ENCODE data around the gene LMX1A.

Gene LMX1A

GRCh38 chr1:165248969-165249571 is 107.4 kb downstream of the LMX1A start:
- Histone ChIP-seq H3K23ac (ENCODE audit: low read depth, low read length, poor library complexity) (no peak overlapping the region), H2BK120ac (ENCODE audit: low read depth, low read length) (no peak overlapping the region), H2AK5ac (ENCODE audit: low read depth, low read length) (no peak overlapping the region), H2BK12ac (ENCODE audit: low read length) (no peak overlapping the region), H3K4me2 (ENCODE audit: insufficient read depth, low read length, poor library complexity, severe bottlenecking) (no peak overlapping the region), H3K4me3 (ENCODE audit: low read length in 2 of 2) (no peak overlapping the region), H2BK15ac (ENCODE audit: low read length) (no peak overlapping the region), H3K9ac (ENCODE audit: low read depth, low read length, poor library complexity) (no peak overlapping the region), H4K91ac (ENCODE audit: low read depth, low read length, poor library complexity) (no peak overlapping the region), H3K27ac (replicated peaks; ENCODE audit: low read length) (no peak overlapping the region), H3K79me1 (ENCODE audit: low read depth, low read length) (no peaks in the 10 kb centered on the region), H4K8ac (ENCODE audit: low read depth, low read length) (no peak overlapping the region), H3K4me1 (ENCODE audit: control insufficient read depth in 2 of 2, insufficient read depth in 1 of 2, low read depth in 1 of 2, low read length in 2 of 2) (peaks cover 0 to 9% of the 10 kb centered on the region in 2 donors), H3K9me3 (replicated peaks in 1 of 2; ENCODE audit: control insufficient read depth in 2 of 2, insufficient read depth in 1 of 2, low read depth in 1 of 2, low read length in 2 of 2) (no peaks in the 10 kb centered on the region), H3K4ac (ENCODE audit: low read length) (no peak overlapping the region), H3K14ac (ENCODE audit: low read length) (no peak overlapping the region), H3K36me3 (replicated peaks in 1 of 2; ENCODE audit: control insufficient read depth in 2 of 2, insufficient read depth in 2 of 2, low read length in 2 of 2) (no peaks in the 10 kb centered on the region), H2BK5ac (ENCODE audit: low read length) (no peak overlapping the region), H3K18ac (ENCODE audit: low read length) (peak overlapping the region; percentile 66), H3K27me3 (ENCODE audit: control insufficient read depth in 3 of 3, insufficient read depth in 3 of 3, low read depth in 1 of 3, low read length in 3 of 3) (no peaks in the 10 kb centered on the region), H2AFZ (ENCODE audit: low read length) (no peak overlapping the region)
- WGBS, 2 donors (ENCODE audit: extremely low coverage in 2 of 2, insufficient read length in 2 of 2, insufficient replicate concordance in 1 of 2): no CpG with 5 or more reads among the region's 5 CpGs
- no peak for DNase-seq (ENCODE audit: low spot score)

GRCh38 chr1:165241952-165242351 is 114.6 kb downstream of the LMX1A start:
- Histone ChIP-seq H2BK120ac (ENCODE audit: low read depth, low read length) (no peak overlapping the region), H3K9ac (ENCODE audit: low read depth, low read length, poor library complexity) (no peak overlapping the region), H4K8ac (ENCODE audit: low read depth, low read length) (no peak overlapping the region), H3K18ac (ENCODE audit: low read length) (no peak overlapping the region), H2BK5ac (ENCODE audit: low read length) (no peak overlapping the region), H3K4me2 (ENCODE audit: insufficient read depth, low read length, poor library complexity, severe bottlenecking) (no peak overlapping the region), H2BK15ac (ENCODE audit: low read length) (no peak overlapping the region), H3K9me3 (replicated peaks in 1 of 2; ENCODE audit: control insufficient read depth in 2 of 2, insufficient read depth in 1 of 2, low read depth in 1 of 2, low read length in 2 of 2) (no peaks in the 10 kb centered on the region), H3K23ac (ENCODE audit: low read depth, low read length, poor library complexity) (no peak overlapping the region), H3K27ac (replicated peaks; ENCODE audit: low read length) (no peak overlapping the region), H3K79me1 (ENCODE audit: low read depth, low read length) (no peaks in the 10 kb centered on the region), H2AFZ (ENCODE audit: low read length) (no peak overlapping the region), H2AK5ac (ENCODE audit: low read depth, low read length) (no peak overlapping the region), H3K4me3 (ENCODE audit: low read length in 2 of 2) (no peak overlapping the region), H3K4me1 (ENCODE audit: control insufficient read depth in 2 of 2, insufficient read depth in 1 of 2, low read depth in 1 of 2, low read length in 2 of 2) (peaks cover 0 to 2% of the 10 kb centered on the region in 2 donors), H2BK12ac (ENCODE audit: low read length) (no peak overlapping the region), H4K91ac (ENCODE audit: low read depth, low read length, poor library complexity) (no peak overlapping the region), H3K27me3 (ENCODE audit: control insufficient read depth in 3 of 3, insufficient read depth in 3 of 3, low read depth in 1 of 3, low read length in 3 of 3) (peaks cover 0 to 7% (median 0%) of the 10 kb centered on the region in 3 experiments), H3K4ac (ENCODE audit: low read length) (no peak overlapping the region), H3K14ac (ENCODE audit: low read length) (no peak overlapping the region), H3K36me3 (replicated peaks in 1 of 2; ENCODE audit: control insufficient read depth in 2 of 2, insufficient read depth in 2 of 2, low read length in 2 of 2) (no peaks in the 10 kb centered on the region)
- DNase-seq (ENCODE audit: low spot score): no peak
- WGBS, 2 donors (ENCODE audit: extremely low coverage in 2 of 2, insufficient read length in 2 of 2, insufficient replicate concordance in 1 of 2): no CpG with 5 or more reads among the region's 4 CpGs

DNA sequence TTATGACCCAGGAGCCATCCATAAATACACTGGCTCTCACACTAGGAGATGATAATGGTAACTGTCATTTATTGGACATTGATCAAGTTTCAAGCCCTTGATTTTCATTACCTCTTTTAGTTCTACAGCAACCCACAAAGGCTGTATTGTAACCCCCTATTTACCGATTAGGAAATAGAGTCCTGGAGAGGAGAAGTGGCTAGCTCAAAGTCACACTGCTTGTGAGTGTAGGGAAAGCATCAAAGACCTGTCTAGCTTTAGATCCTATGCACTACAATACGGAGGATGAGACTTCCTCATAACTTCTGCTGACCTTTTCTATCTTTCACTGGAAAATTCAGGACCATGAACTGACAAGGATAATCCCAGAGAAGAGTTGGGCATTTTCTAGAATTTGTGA is 115.2 kb downstream of the LMX1A start:
- DNase-seq (ENCODE audit: low spot score): no peak
- no peak overlapping the region for H2BK12ac ChIP-seq (ENCODE audit: low read length)
- H3K4me1 ChIP-seq (ENCODE audit: control insufficient read depth in 2 of 2, insufficient read depth in 1 of 2, low read depth in 1 of 2, low read length in 2 of 2): peaks cover 0 to 2% of the 10 kb centered on the region in 2 donors
- no peak overlapping the region for H2BK15ac ChIP-seq (ENCODE audit: low read length)
- no peak overlapping the region for H3K9ac ChIP-seq (ENCODE audit: low read depth, low read length, poor library complexity)
- no peaks in the 10 kb centered on the region for H3K36me3 ChIP-seq (replicated peaks in 1 of 2; ENCODE audit: control insufficient read depth in 2 of 2, insufficient read depth in 2 of 2, low read length in 2 of 2)
- no peak overlapping the region for H3K4me2 ChIP-seq (ENCODE audit: insufficient read depth, low read length, poor library complexity, severe bottlenecking)
- H2BK120ac ChIP-seq (ENCODE audit: low read depth, low read length): no peak overlapping the region
- H4K8ac ChIP-seq (ENCODE audit: low read depth, low read length): no peak overlapping the region
- no peak overlapping the region for H3K4ac ChIP-seq (ENCODE audit: low read length)
- H3K18ac ChIP-seq (ENCODE audit: low read length): no peak overlapping the region
- H3K23ac ChIP-seq (ENCODE audit: low read depth, low read length, poor library complexity): no peak overlapping the region
- H3K14ac ChIP-seq (ENCODE audit: low read length): no peak overlapping the region
- no peak overlapping the region for H3K4me3 ChIP-seq (ENCODE audit: low read length in 2 of 2)
- no peak overlapping the region for H3K27ac ChIP-seq (replicated peaks; ENCODE audit: low read length)
- peaks cover 0 to 13% (median 0%) of the 10 kb centered on the region in 3 experiments for H3K27me3 ChIP-seq (ENCODE audit: control insufficient read depth in 3 of 3, insufficient read depth in 3 of 3, low read depth in 1 of 3, low read length in 3 of 3)
- no peak overlapping the region for H2BK5ac ChIP-seq (ENCODE audit: low read length)
- no peaks in the 10 kb centered on the region for H3K79me1 ChIP-seq (ENCODE audit: low read depth, low read length)
- no peak overlapping the region for H2AFZ ChIP-seq (ENCODE audit: low read length)
- no peaks in the 10 kb centered on the region for H3K9me3 ChIP-seq (replicated peaks in 1 of 2; ENCODE audit: control insufficient read depth in 2 of 2, insufficient read depth in 1 of 2, low read depth in 1 of 2, low read length in 2 of 2)
- H4K91ac ChIP-seq (ENCODE audit: low read depth, low read length, poor library complexity): no peak overlapping the region
- no CpG with 5 or more reads among the region's 2 CpGs for WGBS, 2 donors (ENCODE audit: extremely low coverage in 2 of 2, insufficient read length in 2 of 2, insufficient replicate concordance in 1 of 2)
- no peak overlapping the region for H2AK5ac ChIP-seq (ENCODE audit: low read depth, low read length)

GRCh38 chr1:165240492-165240891 is 116.0 kb downstream of the LMX1A start:
- H3K4me3 ChIP-seq (ENCODE audit: low read length in 2 of 2): no peak overlapping the region
- H2BK12ac ChIP-seq (ENCODE audit: low read length): no peak overlapping the region
- H2BK5ac ChIP-seq (ENCODE audit: low read length): no peak overlapping the region
- H4K91ac ChIP-seq (ENCODE audit: low read depth, low read length, poor library complexity): no peak overlapping the region
- H3K14ac ChIP-seq (ENCODE audit: low read length): no peak overlapping the region
- no peak overlapping the region for H3K9ac ChIP-seq (ENCODE audit: low read depth, low read length, poor library complexity)
- no CpG with 5 or more reads among the region's 4 CpGs for WGBS, 2 donors (ENCODE audit: extremely low coverage in 2 of 2, insufficient read length in 2 of 2, insufficient replicate concordance in 1 of 2)
- no peaks in the 10 kb centered on the region for H3K79me1 ChIP-seq (ENCODE audit: low read depth, low read length)
- no peak overlapping the region for H2AK5ac ChIP-seq (ENCODE audit: low read depth, low read length)
- no peaks in the 10 kb centered on the region for H3K36me3 ChIP-seq (replicated peaks in 1 of 2; ENCODE audit: control insufficient read depth in 2 of 2, insufficient read depth in 2 of 2, low read length in 2 of 2)
- no peak for DNase-seq (ENCODE audit: low spot score)
- no peak overlapping the region for H3K27ac ChIP-seq (replicated peaks; ENCODE audit: low read length)
- no peak overlapping the region for H3K4ac ChIP-seq (ENCODE audit: low read length)
- peaks cover 2 to 6% of the 10 kb centered on the region in 2 donors for H3K4me1 ChIP-seq (ENCODE audit: control insufficient read depth in 2 of 2, insufficient read depth in 1 of 2, low read depth in 1 of 2, low read length in 2 of 2)
- no peak overlapping the region for H3K23ac ChIP-seq (ENCODE audit: low read depth, low read length, poor library complexity)
- no peak overlapping the region for H2BK120ac ChIP-seq (ENCODE audit: low read depth, low read length)
- no peak overlapping the region for H4K8ac ChIP-seq (ENCODE audit: low read depth, low read length)
- no peak overlapping the region for H2BK15ac ChIP-seq (ENCODE audit: low read length)
- no peak overlapping the region for H2AFZ ChIP-seq (ENCODE audit: low read length)
- H3K18ac ChIP-seq (ENCODE audit: low read length): no peak overlapping the region
- H3K4me2 ChIP-seq (ENCODE audit: insufficient read depth, low read length, poor library complexity, severe bottlenecking): no peak overlapping the region
- peaks cover 0 to 21% (median 0%) of the 10 kb centered on the region in 3 experiments for H3K27me3 ChIP-seq (ENCODE audit: control insufficient read depth in 3 of 3, insufficient read depth in 3 of 3, low read depth in 1 of 3, low read length in 3 of 3)
- H3K9me3 ChIP-seq (replicated peaks in 1 of 2; ENCODE audit: control insufficient read depth in 2 of 2, insufficient read depth in 1 of 2, low read depth in 1 of 2, low read length in 2 of 2): no peaks in the 10 kb centered on the region

All from neuronal stem cell (in vitro differentiated cells).